ENCODE measurements around the gene GLA.

The GLA gene

DNA sequence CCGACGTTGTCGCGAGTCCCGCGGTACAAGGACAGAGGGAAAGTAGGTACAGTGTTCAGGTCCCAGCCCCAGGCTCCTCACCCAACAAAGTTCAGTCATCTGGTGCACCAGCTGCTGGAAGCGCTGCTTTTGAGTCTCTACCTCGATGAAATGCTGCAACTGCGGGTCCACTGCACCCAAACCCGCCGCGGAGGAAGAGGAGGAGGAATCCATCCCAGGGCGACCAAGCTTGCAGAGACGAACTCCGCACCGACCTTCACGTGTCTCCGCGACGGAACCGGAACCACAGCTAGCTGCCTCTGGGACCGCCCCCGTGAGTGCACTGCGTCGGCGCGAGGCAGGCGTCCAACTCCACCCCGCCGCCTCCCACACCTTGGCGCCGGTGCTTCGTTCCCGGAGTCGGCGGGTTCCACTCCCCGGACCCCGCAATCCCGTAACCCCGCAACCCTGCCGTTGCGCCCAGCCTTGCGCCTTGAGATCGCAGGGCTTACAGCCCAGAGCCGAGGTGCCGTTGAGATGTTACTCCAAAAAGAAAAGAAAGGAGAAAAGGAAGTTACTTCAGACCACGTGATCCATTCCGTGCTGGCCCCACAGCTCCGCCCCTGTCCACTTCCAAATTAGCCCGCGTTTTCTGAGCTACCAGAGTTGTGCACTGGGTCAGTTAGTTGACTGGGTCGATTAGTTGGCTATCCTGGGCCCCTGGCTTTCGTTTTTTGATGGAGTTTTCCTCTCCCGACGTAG lies 59.1 kb downstream of the GLA start, which contains the start of gene TIMM8A:
TIMM8A (minus strand) TSS at position 291 of the 741 bp plus-strand sequence; CDS start at position 213, 78 bp downstream.
- DNase-seq: peak; percentile 67

- DNase-seq: no peak
Observed at GRCh38 chrX:101347859-101348451, 59.8 kb downstream of the GLA start.

All from CD4-positive, alpha-beta T cell treated with Interleukin-4 for 4 hours (primary cell).